Limb (tissue), 2 donors: Measurements from ENCODE around the gene FOXJ3.

Experiments used
- DNase-seq, 2 donors: peaks; one replicate each; pipeline ENCODE4 v3.0.0-alpha.2; 2016; ENCODE audit errors: extremely low spot score in 2 of 2

Gene FOXJ3

GRCh38 chr1:42189931-42190853 is 144.8 kb downstream of the FOXJ3 start:
- no peak for DNase-seq

DNA sequence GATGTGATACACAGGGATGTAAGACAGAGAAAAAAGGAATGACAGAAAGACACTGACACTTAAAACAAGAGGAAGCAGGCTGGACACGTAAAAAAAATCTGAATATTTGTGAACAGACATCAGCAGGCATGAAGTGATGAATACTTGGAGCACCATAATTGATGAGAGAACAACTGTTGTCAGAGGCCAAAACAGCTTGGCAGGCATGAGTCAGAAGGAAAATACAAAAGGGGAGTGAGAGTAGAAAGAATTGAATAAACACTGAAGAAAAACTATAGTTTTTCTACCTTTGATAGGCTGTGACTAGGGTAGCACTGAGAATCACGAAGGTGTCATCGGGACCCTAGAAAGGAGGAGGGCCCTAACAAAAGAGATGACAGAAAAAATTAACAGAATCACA is 148.9 kb downstream of the FOXJ3 start:
- no peak for DNase-seq

GRCh38 chr1:42184616-42185015 is 150.4 kb downstream of the FOXJ3 start:
- DNase-seq: no peak

DNA sequence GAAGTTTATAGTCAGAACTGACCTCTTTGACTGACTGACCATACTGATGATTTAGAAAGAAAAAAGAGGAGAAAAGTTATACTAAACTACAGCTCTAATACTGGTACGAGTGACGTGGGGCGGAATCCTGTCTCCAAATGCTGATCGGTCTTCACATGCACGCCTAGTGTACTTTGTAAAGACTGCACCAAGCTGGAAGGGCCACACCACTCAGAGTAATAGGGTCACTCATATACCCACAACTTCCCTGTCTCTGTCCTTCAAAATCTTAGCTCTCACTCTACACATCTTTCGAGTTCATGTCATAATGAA is 151.1 kb downstream of the FOXJ3 start:
- DNase-seq: no peak

- DNase-seq: no peak
These were observed 151.7 kb downstream of the FOXJ3 start for GRCh38 chr1:42183210-42183956.

GRCh38 chr1:42181687-42182086 is 153.3 kb downstream of the FOXJ3 start:
- DNase-seq: no peak

GRCh38 chr1:42179900-42180329 is 155.1 kb downstream of the FOXJ3 start:
- DNase-seq: no peak

GRCh38 chr1:42179275-42179674 is 155.8 kb downstream of the FOXJ3 start:
- DNase-seq: no peak

GRCh38 chr1:42178249-42178648 is 156.8 kb downstream of the FOXJ3 start:
- no peak for DNase-seq

DNA sequence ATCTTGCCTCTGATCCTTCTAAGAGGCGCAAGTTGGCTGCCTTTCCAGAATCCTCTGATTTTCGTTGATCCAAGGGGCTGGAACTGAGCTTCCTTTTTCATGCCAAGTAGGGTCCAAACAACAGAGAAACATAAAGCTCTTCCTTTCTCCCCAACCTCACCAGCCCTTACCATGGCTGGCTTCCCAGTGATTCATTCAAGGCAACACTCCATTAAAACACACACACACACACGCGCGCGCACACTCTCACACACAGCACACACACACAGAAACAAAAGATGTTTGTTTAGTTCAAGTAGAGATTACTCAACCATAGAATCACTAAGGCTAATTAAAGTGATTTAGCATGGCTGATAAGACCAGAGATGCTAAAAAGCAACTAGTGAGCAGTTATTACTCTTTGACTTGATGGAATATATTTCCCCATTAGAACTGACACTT is 157.5 kb downstream of the FOXJ3 start:
- DNase-seq: peak in 1 of 2 donors; percentile 39

- no peak for DNase-seq
These were observed 158.0 kb downstream of the FOXJ3 start for GRCh38 chr1:42176902-42177519.

DNA sequence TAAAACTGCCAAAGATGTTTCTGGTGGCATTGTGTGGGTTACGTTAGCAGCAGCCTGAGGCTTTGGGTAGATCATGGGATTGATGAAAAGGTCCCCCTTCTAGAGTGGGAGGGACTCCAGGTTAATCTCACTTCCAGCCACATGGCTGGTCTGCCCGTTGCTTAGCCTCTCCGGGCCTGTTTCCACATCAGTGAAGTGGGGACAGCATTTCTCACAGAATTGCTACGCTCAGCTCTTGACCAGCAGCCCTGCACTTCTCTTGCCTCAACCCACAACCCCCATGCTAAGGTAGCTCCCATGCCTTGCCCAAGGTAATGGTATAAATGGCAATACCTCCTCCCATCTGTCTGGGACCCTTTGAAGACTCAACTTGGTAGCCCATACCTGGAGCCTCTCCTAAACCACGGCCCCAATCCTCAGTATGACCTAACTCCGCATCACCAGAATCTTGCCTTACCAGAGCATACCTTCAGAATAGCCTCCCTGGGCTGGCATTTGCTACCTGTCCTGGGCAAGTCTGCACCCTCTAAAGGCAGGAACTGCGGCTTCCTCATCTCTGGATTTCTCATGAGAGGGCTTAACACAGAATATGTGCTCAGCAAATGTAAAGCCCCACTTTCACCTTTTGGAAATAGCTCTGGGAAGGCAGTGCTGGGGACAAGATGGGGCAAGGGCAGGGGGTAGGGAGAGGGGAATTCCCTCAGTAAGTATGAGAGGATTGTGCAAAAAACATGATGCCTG is 159.6 kb downstream of the FOXJ3 start:
- DNase-seq: no peak

DNA sequence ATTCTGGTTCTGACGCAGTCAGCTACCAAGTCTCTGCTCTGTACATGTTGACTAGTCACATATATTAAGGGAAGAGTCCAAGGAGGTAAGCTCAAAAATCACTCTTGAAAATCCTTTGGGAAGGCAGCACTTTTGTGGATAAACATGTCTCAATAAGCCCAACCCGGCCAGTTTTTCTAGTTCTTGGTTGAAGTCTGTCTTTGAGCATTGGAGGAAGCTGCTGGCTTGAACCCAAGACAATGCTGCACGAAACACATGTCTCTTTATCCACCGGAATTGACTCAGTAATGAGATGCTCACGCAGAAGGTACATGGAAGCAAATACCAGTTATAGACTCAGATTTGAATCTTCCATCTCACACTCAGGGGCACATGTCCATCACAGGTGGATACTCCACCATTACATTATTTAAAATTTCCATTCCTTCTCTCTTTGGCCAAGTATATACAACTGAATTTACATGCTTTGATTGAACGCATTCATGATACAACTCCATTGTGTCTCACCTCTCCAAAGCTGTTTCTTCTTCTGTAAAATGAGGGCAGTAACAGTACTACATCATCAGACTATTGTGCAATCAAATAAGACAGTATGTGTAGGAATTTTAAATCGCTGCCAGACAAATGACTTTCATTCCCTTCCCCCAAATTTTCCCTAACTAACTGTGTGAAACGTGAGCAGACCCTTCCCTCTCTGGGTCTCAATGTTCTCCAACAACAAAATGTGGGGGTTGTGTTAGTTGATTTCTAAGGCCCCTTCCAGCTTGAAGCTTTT is 160.9 kb downstream of the FOXJ3 start:
- peak in 1 of 2 donors; percentile 15 for DNase-seq

- DNase-seq: peak; percentile 52 to 82
These were observed 161.7 kb downstream of the FOXJ3 start for GRCh38 chr1:42173155-42173933.

GRCh38 chr1:42172381-42173133 is 162.5 kb downstream of the FOXJ3 start:
- no peak for DNase-seq

- no peak for DNase-seq
These were observed 163.3 kb downstream of the FOXJ3 start for GRCh38 chr1:42171679-42172266.

DNA sequence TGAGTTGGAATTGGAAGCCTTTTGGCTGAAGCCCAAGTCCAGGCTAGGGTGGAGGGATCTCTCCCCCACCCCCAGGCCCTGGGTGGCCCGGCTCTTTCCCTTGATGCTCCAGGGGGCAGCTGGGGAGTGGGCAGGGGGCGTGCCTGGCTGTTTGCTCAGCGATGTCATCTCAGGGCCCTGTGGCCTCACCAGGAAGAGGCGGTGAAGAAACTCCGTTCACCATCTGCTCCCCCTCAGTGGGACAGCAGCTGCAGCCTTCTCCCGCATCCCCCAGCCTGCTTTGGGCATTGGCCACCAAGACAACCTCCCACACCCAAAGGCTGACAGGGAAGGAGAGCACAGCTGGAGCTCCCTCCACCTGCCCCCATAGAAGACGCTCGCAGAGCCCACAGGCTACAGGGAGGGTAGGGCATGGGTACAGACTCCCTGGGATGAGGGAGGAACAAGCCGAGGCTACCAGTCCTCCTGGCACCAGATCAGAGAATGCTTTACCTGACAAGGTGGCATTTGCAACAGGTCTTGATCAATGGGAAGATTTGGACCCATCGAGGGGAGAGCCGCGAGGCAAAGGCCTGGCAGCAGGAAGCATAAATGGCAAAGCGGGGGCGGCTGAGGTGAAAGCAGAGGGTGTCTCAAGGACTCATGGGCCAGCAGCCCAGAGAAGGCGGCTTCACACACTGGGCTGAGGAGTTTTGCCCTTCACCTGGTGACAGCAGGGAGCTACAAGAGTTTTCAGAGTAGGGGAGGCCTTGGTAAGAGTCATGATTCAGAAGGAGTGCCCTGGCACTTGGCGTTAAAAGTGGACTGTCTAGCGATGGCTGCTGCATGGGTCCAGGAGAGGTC is 164.0 kb downstream of the FOXJ3 start:
- DNase-seq: peak in 1 of 2 donors; percentile 7

GRCh38 chr1:42168763-42169162 is 166.3 kb downstream of the FOXJ3 start:
- DNase-seq: no peak
